22Rv1 (cell line): ENCODE results near the gene EGFLAM.

Experiments used
- CTCF ChIP-seq: fragments of 450-650 bp; IDR thresholded peaks from 2 replicates; pipeline ENCODE4 v1.5.1; 2017; ENCODE audit warnings: mild to moderate bottlenecking
- ZFX ChIP-seq: fragments of 450-650 bp; IDR thresholded peaks from 2 replicates; pipeline ENCODE4 v1.6.1; 2017; ENCODE audit warnings: antibody characterized with exemption, borderline replicate concordance

GRCh38 chr5:38323645-38324295, 65.4 kb downstream of the EGFLAM start:
- TF ChIP-seq ZFX, result no peak
- no peak for TF ChIP-seq CTCF
